AG08396 (cell line): ENCODE measurements around the gene PHTF2.
A peak's percentile ranks its signal among the peaks of the same experiment; 100 is the strongest.

Experiments
- DNase-seq: peaks from one replicate; pipeline ENCODE4 v3.0.0; 2012; ENCODE audit warnings: low spot score, mixed read lengths

PHTF2 gene

DNA sequence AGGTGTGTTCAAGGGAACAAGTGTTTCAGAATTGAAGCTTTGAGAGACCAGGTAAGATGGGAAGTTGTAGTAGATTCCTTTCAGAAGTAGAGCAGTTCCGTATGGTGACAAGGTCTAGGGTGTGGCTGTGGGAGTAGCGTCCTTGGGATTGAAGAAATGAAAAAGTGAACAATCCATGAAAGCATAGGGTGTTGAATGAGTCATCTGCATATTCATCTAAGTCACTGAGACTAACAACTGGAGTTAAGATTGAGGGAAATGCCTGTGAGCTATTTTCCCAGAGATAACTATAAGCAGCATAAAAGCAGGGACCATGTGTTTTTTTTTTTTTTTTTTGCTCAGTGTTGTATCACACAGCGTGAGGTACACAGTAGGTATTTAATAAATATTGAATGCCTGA, 134.8 kb downstream of the PHTF2 start:
- DNase-seq = peak; percentile 18

GRCh38 chr7:77935652-77936348, 137.2 kb downstream of the PHTF2 start:
- no peak for DNase-seq

- DNase-seq = peak; percentile 20
Observed at GRCh38 chr7:77940647-77941046, 142.1 kb downstream of the PHTF2 start.

DNA sequence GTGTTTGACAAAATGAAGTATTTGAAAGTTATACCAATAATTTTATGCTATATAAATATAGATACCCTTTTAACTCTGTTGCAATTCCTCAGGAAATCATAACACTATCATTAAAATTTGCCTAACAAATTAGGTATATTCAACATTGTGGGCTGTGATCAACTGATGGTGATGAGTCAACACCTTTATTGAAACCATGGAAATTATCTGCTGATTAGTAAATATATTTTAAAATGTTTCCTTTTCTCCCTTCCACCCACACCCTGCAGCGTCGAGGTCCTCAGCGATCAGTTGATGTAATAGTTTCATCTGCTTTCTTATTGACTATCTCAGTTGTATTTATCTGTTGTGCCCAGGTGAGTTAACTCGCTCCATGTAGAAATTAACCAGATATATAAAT, 143.9 kb downstream of the PHTF2 start:
- DNase-seq = no peak

GRCh38 chr7:77944183-77945182, 145.9 kb downstream of the PHTF2 start:
- no peak for DNase-seq

DNA sequence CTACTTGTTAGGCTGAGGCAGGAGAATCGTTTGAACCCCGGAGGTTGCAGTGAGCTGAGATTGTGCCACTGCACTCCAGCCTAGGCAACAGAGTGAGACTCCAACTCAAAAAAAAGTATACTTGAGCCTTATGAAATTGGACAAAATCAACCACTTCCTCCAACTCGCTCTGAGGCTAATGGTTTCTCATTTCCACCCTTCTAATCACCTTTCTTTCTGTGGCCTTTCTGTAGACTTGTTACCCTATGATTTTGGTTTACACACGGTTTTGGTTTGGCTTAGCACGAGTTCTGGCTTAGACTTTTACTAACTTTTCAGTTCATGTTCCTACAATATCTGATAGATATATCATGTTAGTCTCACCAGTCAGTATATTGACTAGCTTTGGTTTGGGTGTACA, 152.0 kb downstream of the PHTF2 start:
- no peak for DNase-seq

DNA sequence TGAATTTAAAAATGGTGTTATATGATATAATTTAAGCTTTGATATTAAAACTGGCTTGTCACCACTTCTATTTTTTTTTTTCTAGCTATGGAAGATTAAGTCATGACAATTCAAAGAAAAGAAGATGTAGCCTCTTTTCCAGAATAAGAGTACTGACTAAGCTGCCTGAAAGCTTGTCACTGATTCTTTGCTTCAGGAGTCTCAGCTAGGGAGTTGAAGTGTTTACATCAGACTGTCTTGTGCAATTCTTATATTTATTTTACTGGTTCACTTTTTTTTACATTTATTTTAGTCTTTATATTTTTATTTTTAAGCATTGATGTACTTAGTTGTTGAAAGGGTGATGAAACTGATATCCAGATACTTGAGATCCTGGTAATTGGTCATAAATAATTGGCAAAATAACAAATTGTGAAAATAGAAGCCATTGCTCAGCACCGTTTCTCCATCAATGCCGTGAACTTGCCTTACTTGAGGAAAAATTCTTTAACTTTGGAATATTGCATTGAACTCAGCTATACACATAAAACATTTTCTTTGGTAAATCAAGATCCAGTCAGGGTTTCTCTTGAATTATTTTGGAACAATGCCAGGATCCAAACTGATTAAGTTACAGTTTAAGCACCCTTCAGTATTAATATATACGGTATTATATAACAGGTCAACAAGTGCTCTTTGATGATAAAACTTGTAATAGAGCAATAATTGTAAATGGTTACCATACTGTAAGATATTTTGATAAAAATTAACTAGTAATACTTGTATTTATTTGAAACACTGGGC, 156.4 kb downstream of the PHTF2 start:
- DNase-seq = peak; percentile 24

GRCh38 chr7:77958436-77958835, 159.9 kb downstream of the PHTF2 start:
- DNase-seq = no peak

GRCh38 chr7:77959080-77959479, 160.5 kb downstream of the PHTF2 start:
- DNase-seq = no peak

DNA sequence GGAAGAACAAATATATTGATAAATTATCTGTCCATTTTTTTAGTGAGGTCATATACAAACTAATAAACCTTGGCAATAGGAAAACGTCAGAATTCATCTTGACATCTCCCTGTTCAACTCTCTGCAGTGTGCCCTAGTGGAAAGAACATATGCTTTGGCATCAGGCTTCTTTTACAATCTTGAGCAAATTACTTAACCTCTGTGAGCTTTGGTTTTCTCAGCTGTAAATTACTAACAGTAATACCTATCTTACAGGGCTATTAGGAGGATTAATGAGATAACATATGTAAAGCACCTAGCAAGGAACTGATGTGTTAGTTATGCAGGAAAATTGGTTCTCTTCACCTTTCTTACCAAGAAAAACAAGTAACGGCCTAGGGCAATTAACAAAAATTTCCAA, 161.8 kb downstream of the PHTF2 start:
- no peak for DNase-seq

GRCh38 chr7:77967429-77967828, 168.9 kb downstream of the PHTF2 start:
- DNase-seq = no peak

- DNase-seq = no peak
Observed at GRCh38 chr7:77971726-77972125, 173.2 kb downstream of the PHTF2 start.

DNA sequence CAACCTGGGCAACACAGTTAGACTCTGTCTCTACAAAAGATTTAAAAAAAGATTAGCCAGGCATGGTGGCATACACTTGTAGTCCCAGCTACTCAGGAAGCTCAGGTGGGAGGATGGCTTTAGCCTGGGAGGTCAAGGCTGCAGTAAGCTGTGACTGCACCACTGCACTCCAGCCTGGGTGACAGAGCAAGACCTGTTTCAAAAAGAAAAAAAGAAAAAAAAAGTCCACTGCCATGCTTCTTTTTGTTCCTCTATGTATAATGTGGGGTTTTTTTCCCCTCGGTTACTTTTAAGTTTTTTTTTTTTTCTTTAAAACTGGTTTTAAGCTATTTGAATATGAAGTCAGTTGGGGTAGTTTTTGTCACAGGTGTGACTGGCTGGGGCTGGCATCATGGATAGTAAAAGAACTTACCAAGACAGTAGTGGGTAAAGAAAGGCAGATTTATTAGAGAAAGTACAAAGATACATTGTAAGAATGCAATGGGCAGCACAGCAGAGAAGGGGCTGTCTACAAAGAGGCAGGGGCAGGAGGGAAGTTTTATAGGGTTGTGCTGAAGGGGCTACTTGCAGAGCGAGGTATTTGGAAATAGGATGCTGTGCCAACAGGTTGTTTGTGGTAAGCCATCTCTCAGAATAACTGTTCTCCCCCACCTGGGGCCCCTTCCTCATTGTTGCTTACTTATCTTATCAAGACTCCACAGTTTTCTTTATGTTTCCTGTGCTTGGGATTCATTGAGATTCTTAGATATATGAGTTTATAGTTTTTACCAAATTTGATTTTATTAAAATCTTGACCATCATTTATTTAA, 177.3 kb downstream of the PHTF2 start:
- no peak for DNase-seq

- DNase-seq = no peak
Observed at GRCh38 chr7:77979219-77979618, 180.6 kb downstream of the PHTF2 start.

DNA sequence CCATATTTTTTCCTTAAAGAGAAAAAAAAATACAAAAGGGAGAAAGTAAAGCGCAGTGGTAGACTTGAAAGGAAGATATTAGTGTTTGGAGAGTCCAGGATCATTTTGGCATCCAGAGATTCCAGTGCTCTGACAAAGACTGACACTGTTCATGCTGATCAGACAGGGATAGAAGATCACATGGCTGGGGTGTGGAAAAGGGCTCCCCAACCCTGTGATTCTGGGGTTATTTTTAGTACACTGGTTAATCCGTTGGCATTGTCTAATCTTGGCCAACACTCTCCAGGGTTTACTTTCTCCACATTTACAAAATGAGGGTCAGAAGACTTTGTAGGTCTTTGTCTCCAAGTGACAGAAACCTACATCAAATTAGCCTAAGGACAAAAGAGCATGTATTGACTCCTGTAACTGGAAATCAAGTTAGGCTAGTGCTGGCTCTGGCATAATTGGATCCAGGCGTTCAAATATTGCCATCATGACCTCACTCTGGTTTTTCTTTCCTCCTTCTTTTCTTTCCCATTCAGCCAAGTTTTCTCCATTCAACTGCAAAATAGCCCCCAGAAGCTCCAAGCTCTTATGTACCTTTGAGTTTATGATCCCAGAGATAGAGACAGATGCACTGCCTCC, 181.6 kb downstream of the PHTF2 start:
- no peak for DNase-seq

- DNase-seq = no peak
Observed at GRCh38 chr7:77982926-77983550, 184.5 kb downstream of the PHTF2 start.

DNA sequence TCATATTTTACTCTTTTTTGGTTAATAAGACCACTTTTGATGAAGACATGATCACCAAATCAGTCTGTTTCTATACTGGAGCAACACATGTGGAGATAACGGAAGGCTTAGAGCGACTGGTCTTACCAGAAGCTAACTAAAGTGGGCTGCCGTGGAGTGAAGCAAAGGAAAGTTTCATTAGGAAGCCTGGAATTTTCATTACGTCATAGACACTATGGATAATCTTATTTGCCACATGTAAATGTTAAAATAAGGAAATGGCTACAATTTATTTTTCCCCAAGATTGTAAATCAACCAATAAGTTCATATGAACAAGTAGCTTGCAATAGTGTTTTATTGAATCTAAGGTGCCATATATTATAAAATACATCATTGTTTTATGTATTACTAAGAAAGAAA, 185.4 kb downstream of the PHTF2 start:
- DNase-seq = no peak

- no peak for DNase-seq
Observed at GRCh38 chr7:77985232-77985973, 186.8 kb downstream of the PHTF2 start.

- no peak for DNase-seq
Observed at GRCh38 chr7:77985974-77986339, 187.4 kb downstream of the PHTF2 start.

GRCh38 chr7:77989981-77990566, 191.5 kb downstream of the PHTF2 start:
- no peak for DNase-seq
